CD4-positive, alpha-beta T cell treated with Interleukin-4 for 1 hour (primary cell): ENCODE results near the gene GARIN5A.
"Not testable (repeated sequence)": the region's sequence is repeated elsewhere in the genome, so short reads cannot be mapped to it uniquely, and the experiment has no call there.

Experiments
- DNase-seq, 2 donors: peaks; one replicate each; pipeline ENCODE4 v3.0.0-alpha.2; 2020 to 2022

GARIN5A gene

GRCh38 chr19:50461066-50461875 lies 15.4 kb downstream of the GARIN5A start:
- peak; percentile 74 to 75 for DNase-seq

- peak in 1 of 2 donors; percentile 50 for DNase-seq
Observed at GRCh38 chr19:50460161-50460765, 16.4 kb downstream of the GARIN5A start.

- DNase-seq: no peak
Observed at GRCh38 chr19:50459638-50460037, 17.0 kb downstream of the GARIN5A start.

- DNase-seq: no peak
Observed at GRCh38 chr19:50459067-50459456, 17.6 kb downstream of the GARIN5A start.

- DNase-seq: no peak
Observed at GRCh38 chr19:50458396-50459066, 18.1 kb downstream of the GARIN5A start.

GRCh38 chr19:50457300-50457699 lies 19.3 kb downstream of the GARIN5A start:
- no peak for DNase-seq

GRCh38 chr19:50455992-50456391 lies 20.7 kb downstream of the GARIN5A start:
- DNase-seq: no peak

GRCh38 chr19:50453243-50453642 lies 23.4 kb downstream of the GARIN5A start:
- no peak for DNase-seq

- no peak for DNase-seq
Observed at GRCh38 chr19:50451223-50451534, 25.5 kb downstream of the GARIN5A start.

- DNase-seq: no peak
Observed at GRCh38 chr19:50450369-50451222, 26.1 kb downstream of the GARIN5A start.

- DNase-seq: no peak
Observed at GRCh38 chr19:50449236-50449899, 27.3 kb downstream of the GARIN5A start.

GRCh38 chr19:50447750-50448149 lies 28.9 kb downstream of the GARIN5A start:
- DNase-seq: no peak

- no peak for DNase-seq
Observed at GRCh38 chr19:50447053-50447452, 29.6 kb downstream of the GARIN5A start.

- no peak for DNase-seq
Observed at GRCh38 chr19:50444059-50444458, 32.6 kb downstream of the GARIN5A start.

GRCh38 chr19:50439130-50439529 lies 37.5 kb downstream of the GARIN5A start:
- not testable (repeated sequence) for DNase-seq

- DNase-seq: no peak
Observed at GRCh38 chr19:50437862-50438449, 38.7 kb downstream of the GARIN5A start.

- DNase-seq: no peak
Observed at GRCh38 chr19:50435627-50436026, 41.0 kb downstream of the GARIN5A start.

GRCh38 chr19:50435221-50435620 lies 41.4 kb downstream of the GARIN5A start:
- no peak for DNase-seq

- peak in 1 of 2 donors; percentile 41 for DNase-seq
Observed at GRCh38 chr19:50434525-50434924, 42.1 kb downstream of the GARIN5A start.

GRCh38 chr19:50433201-50434180 lies 43.2 kb downstream of the GARIN5A start:
- DNase-seq: no peak
